B cell (primary cell): ENCODE results near the gene STEAP2. TPM values are rescaled to one million over a fixed set of nuclear protein-coding genes. Genes with fewer than 3 reads are reported as not detected.

Experiments
- ATAC-seq: fragments of 200-7000 bp; cut with Tn5 transposase; one replicate; pipeline ENCODE4 v1.10.0; 2021; ENCODE audit warnings: low read depth, mild to moderate bottlenecking, moderate number of reproducible peaks, moderate library complexity
- CTCF ChIA-PET: fragments of 350-600 bp; sonication (Branson Sonifier 250); formaldehyde crosslinking; loops from one replicate; lab custom pipeline; 2021; ENCODE audit warnings: antibody characterized with exemption, inconsistent platforms; lab: Charles Lee
- POLR2A ChIA-PET: fragments of 350-600 bp; sonication (Branson Sonifier 250); formaldehyde crosslinking; loops from one replicate; lab custom pipeline; 2021; ENCODE audit warnings: antibody characterized with exemption; lab: Charles Lee
- DNase-seq: peaks from one replicate; pipeline ENCODE4 v3.0.0; 2013
- H2AFZ ChIP-seq: 2 replicates; pipeline ENCODE4 v1.6.1; 2012; ENCODE audit warnings: mild to moderate bottlenecking, low read depth, low read length; ENCODE audit not compliant: insufficient read depth, poor library complexity, severe bottlenecking
- H3K27ac ChIP-seq, 2 donors: 1 replicate in 1 of 2; 2 replicates in 1 of 2; pipeline ENCODE4 v1.5.1; 2012 to 2013; ENCODE audit warnings: low read length in 2 of 2, mild to moderate bottlenecking in 2 of 2, moderate library complexity in 1 of 2
- H3K27me3 ChIP-seq, 4 experiments: fragments of 200-600 bp in 1 of 4; sonication (generic) in 1 of 4; replicated peaks in 1 of 4; 1 replicate in 2 of 4; 2 replicates in 2 of 4; pipeline versions ENCODE4 v1.6.1 to v1.7.0; 2013 to 2016; ENCODE audit warnings: low read length in 3 of 4, mild to moderate bottlenecking in 2 of 4, mixed read lengths in 1 of 4, moderate library complexity in 1 of 4; ENCODE audit not compliant: insufficient read depth in 4 of 4, control insufficient read depth in 3 of 4; ENCODE audit errors: control extremely low read depth in 1 of 4
- H3K36me3 ChIP-seq, 2 experiments: replicated peaks in 1 of 2; 1 replicate in 1 of 2; 2 replicates in 1 of 2; pipeline versions ENCODE4 v1.6.1 to v1.7.1; 2013; ENCODE audit warnings: low read length in 1 of 2; ENCODE audit not compliant: insufficient read depth in 2 of 2, control insufficient read depth in 1 of 2; ENCODE audit errors: control extremely low read depth in 1 of 2, extremely low read depth in 1 of 2
- H3K4me1 ChIP-seq, 2 donors: fragments of 200-600 bp in 1 of 2; sonication (generic) in 1 of 2; 1 replicate in 1 of 2; 2 replicates in 1 of 2; pipeline versions ENCODE4 v1.5.1 to v1.6.1; 2013 to 2017; ENCODE audit warnings: low read length in 2 of 2; ENCODE audit not compliant: control insufficient read depth in 2 of 2, insufficient read depth in 2 of 2
- H3K4me2 ChIP-seq: replicated peaks from 2 replicates; pipeline ENCODE3; 2012; ENCODE audit warnings: mild to moderate bottlenecking, low read depth, low read length; ENCODE audit not compliant: poor library complexity, severe bottlenecking
- H3K4me3 ChIP-seq, 5 experiments: fragments of 200-600 bp in 1 of 5; sonication (generic) in 1 of 5; 1 replicate in 3 of 5; 2 replicates in 2 of 5; pipeline versions ENCODE4 v1.5.1 to v1.7.0; 2011 to 2016; ENCODE audit warnings: low read length in 4 of 5, mild to moderate bottlenecking in 4 of 5, low read depth in 2 of 5, control low read depth in 1 of 5, moderate library complexity in 1 of 5; ENCODE audit not compliant: insufficient read depth in 1 of 5; ENCODE audit errors: control extremely low read depth in 1 of 5, extremely low read depth in 1 of 5
- H3K79me2 ChIP-seq: fragments of 200-600 bp; sonication (generic); one replicate; pipeline ENCODE4 v1.6.0; 2016; ENCODE audit warnings: low read length; ENCODE audit not compliant: control insufficient read depth, insufficient read depth
- H3K9ac ChIP-seq: fragments of 200-600 bp; sonication (generic); 2 replicates; pipeline ENCODE4 v1.6.1; 2017; ENCODE audit warnings: mild to moderate bottlenecking, low read length, moderate library complexity
- H3K9me3 ChIP-seq, 3 donors: one replicate each; pipeline versions ENCODE4 v1.6.1 to v1.7.1; 2013; ENCODE audit warnings: low read length in 2 of 3; ENCODE audit not compliant: control insufficient read depth in 2 of 3, insufficient read depth in 1 of 3; ENCODE audit errors: control extremely low read depth in 1 of 3
- H4K20me1 ChIP-seq: 2 replicates; pipeline ENCODE4 v1.6.0; 2012; ENCODE audit warnings: mild to moderate bottlenecking, low read length; ENCODE audit not compliant: insufficient read depth, control insufficient read depth, poor library complexity, severe bottlenecking
- H3K27ac Mint-ChIP-seq: one replicate; pipeline ENCODE4 v1.8.0; 2021; ENCODE audit warnings: mixed read lengths
- H3K27me3 Mint-ChIP-seq: one replicate; pipeline ENCODE4 v1.8.0; 2021; ENCODE audit warnings: mixed read lengths
- H3K4me1 Mint-ChIP-seq: one replicate; pipeline ENCODE4 v1.8.0; 2021; ENCODE audit warnings: mixed read lengths
- H3K4me3 Mint-ChIP-seq: one replicate; pipeline ENCODE4 v1.8.0; 2021; ENCODE audit warnings: mixed read lengths
- H3K9me3 Mint-ChIP-seq: one replicate; pipeline ENCODE4 v1.8.0; 2022; ENCODE audit warnings: mixed read lengths; ENCODE audit not compliant: insufficient read depth
- EZH2 ChIP-seq: IDR thresholded peaks from 2 replicates; pipeline ENCODE4 v1.6.1; 2012; ENCODE audit warnings: borderline replicate concordance, low read depth, mild to moderate bottlenecking, moderate library complexity, low read length; ENCODE audit not compliant: insufficient read depth, poor library complexity, severe bottlenecking
- WGBS: methylation state at CpG from one replicate; pipeline ENCODE4 v1.1.5; 2013; ENCODE audit warnings: missing lambda C conversion rate; ENCODE audit not compliant: insufficient coverage; 5-methylcytosine and 5-hydroxymethylcytosine counted together
- intact Hi-C: fragments of 100-400 bp; cut with micrococcal nuclease; formaldehyde crosslinking; loops from one replicate; pipeline ENCODE4 v1.10.0; 2022
- polyA plus RNA-seq: library from polyadenylated mRNA; depleted of rRNA; stranded (reverse); fragments of >200 nt; gene quantifications from 2 replicates; pipeline ENCODE4 v1.2.3, GENCODE V29; 2012
- small RNA-seq: library from RNA; depleted of rRNA; stranded (forward); fragments of <200 nt; gene quantifications from one replicate; pipeline ENCODE3, GENCODE V24; 2012; ENCODE audit warnings: low replicate concordance, low read depth; ENCODE audit not compliant: insufficient read length
- total RNA-seq, 2 donors: library from RNA; stranded (reverse); fragments of 120-200 nt in 1 of 2; gene quantifications; 1 replicate in 1 of 2; 2 replicates in 1 of 2; pipeline versions ENCODE4 v1.2.3 to v1.2.4, GENCODE V29; 2013 to 2022
- TF ChIP-seq, protein P1 (sequence below): fragments of 200-600 bp; IDR thresholded peaks from one replicate; pipeline ENCODE4 v1.8.0; 2022; ENCODE audit warnings: antibody characterized with exemption, mild to moderate bottlenecking

Gene STEAP2
- total and polyA plus RNA-seq, 2 donors (not counting 1 experiment from before 2014, with no cell fraction given): not detected

DNA sequence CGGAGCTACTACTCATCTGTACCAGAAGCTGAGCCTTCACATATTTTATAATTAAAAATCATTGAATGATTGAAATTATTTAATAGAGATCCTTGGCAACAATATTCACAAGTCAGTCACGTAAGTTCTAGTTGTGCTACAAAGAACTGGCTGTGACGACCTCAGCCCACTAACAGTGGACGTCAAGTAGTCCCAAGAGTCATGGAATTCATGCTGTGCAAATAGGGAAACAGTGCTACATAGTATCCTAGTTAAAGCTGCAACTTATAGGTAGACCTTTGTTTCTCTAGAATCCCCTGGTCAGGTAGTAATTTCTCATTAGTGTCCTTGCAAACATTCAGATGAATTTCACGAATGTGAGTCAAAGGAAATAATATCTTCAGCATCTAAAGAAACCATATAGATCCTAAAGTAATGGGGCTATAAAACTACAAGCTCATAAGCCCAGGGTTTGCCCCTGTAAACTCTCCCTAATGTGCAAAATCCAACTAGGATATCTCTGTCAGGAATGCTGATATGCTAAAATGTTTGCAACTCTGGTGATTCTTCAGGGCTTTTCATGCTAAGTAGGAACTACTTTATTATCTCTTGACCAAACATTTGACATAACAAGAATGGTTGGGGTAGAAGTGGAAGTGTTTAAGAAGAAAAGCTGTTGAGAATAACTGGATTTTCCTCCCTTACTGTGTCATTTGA is 64.6 kb downstream of the STEAP2 start:
- Histone ChIP-seq H3K9ac (no peak overlapping the region), H3K9me3 (no peaks in the 10 kb centered on the region), H3K4me3 (no peak overlapping the region), H3K79me2 (no peaks in the 10 kb centered on the region), H3K36me3 (no peaks in the 10 kb centered on the region), H3K27me3 (no peaks in the 10 kb centered on the region), H2AFZ (no peak overlapping the region), H3K4me2 (no peak overlapping the region), H4K20me1 (no peaks in the 10 kb centered on the region), H3K27ac (no peak overlapping the region), H3K4me1 (no peaks in the 10 kb centered on the region)
- ChIA-PET POLR2A (no interaction called here), CTCF (interaction anchor here (0.7 kb wide), 1 partner anchor 124 kb away, joined by 4 read pairs; no protein-coding TSS in a partner anchor)
- intact Hi-C loops: no loop called here
- H3K4me3 Mint-ChIP-seq: no peak overlapping the region
- H3K9me3 Mint-ChIP-seq: no peaks in the 10 kb centered on the region
- H3K27me3 Mint-ChIP-seq: peaks cover 3% of the 10 kb centered on the region
- no peak for ATAC-seq
- no peak overlapping the region for H3K27ac Mint-ChIP-seq
- H3K4me1 Mint-ChIP-seq: no peaks in the 10 kb centered on the region
- WGBS: 83% methylated on average over 2 of the region's 5 CpGs
- TF ChIP-seq, protein P1, sequence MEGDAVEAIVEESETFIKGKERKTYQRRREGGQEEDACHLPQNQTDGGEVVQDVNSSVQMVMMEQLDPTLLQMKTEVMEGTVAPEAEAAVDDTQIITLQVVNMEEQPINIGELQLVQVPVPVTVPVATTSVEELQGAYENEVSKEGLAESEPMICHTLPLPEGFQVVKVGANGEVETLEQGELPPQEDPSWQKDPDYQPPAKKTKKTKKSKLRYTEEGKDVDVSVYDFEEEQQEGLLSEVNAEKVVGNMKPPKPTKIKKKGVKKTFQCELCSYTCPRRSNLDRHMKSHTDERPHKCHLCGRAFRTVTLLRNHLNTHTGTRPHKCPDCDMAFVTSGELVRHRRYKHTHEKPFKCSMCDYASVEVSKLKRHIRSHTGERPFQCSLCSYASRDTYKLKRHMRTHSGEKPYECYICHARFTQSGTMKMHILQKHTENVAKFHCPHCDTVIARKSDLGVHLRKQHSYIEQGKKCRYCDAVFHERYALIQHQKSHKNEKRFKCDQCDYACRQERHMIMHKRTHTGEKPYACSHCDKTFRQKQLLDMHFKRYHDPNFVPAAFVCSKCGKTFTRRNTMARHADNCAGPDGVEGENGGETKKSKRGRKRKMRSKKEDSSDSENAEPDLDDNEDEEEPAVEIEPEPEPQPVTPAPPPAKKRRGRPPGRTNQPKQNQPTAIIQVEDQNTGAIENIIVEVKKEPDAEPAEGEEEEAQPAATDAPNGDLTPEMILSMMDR: no peak
- no peak for TF ChIP-seq EZH2
- no peak for DNase-seq

Small RNA genes within 50 kb of the gene (small RNA-seq; reads per million reads assigned to genes)
- not detected for gene RF00019

Other genes with a start within 250 kb of the STEAP2 start
- 0.32 TPM in 1 of 2 replicates, not detected in the other for gene STEAP1, start 57.3 kb upstream of the STEAP2 start, total RNA-seq
- gene STEAP1, start 57.3 kb upstream of the STEAP2 start, polyA plus RNA-seq: not detected in 2 replicates
- gene CFAP69, start 33.4 kb downstream of the STEAP2 start, total RNA-seq: 0.15 and 0.29 TPM in 2 replicates
- 0.10 TPM in 1 of 2 replicates, not detected in the other for gene CFAP69, start 33.4 kb downstream of the STEAP2 start, polyA plus RNA-seq
- gene FAM237B, start 109.6 kb downstream of the STEAP2 start, total RNA-seq: not detected in 2 replicates
- not detected in 2 replicates for gene FAM237B, start 109.6 kb downstream of the STEAP2 start, polyA plus RNA-seq
- 36.2 and 39.5 TPM in 2 replicates for gene GTPBP10, start 135.0 kb downstream of the STEAP2 start, total RNA-seq
- 14.2 and 17.7 TPM in 2 replicates for gene GTPBP10, start 135.0 kb downstream of the STEAP2 start, polyA plus RNA-seq
- gene CLDN12, start 191.7 kb downstream of the STEAP2 start, total RNA-seq: 14.1 and 17.3 TPM in 2 replicates
- 1.2 and 2.4 TPM in 2 replicates for gene CLDN12, start 191.7 kb downstream of the STEAP2 start, polyA plus RNA-seq